Neutrophil (primary cell): Measurements from ENCODE around the gene SUPT6H.
"Not testable (repeated sequence)": the region's sequence is repeated elsewhere in the genome, so short reads cannot be mapped to it uniquely, and the experiment has no call there.

Experiments
- H3K27ac ChIP-seq: fragments of 200-600 bp; sonication (generic); 2 replicates; pipeline ENCODE4 v1.5.1; 2016; ENCODE audit warnings: mild to moderate bottlenecking, moderate library complexity
- H3K27me3 ChIP-seq: fragments of 200-600 bp; sonication (generic); 2 replicates; pipeline ENCODE4 v1.6.0; 2016; ENCODE audit warnings: mild to moderate bottlenecking
- H3K36me3 ChIP-seq: fragments of 200-600 bp; sonication (generic); 2 replicates; pipeline ENCODE4 v1.5.1; 2017
- H3K4me1 ChIP-seq, 2 experiments: fragments of 200-600 bp in 1 of 2; sonication (generic) in 1 of 2; 1 replicate in 1 of 2; 2 replicates in 1 of 2; pipeline versions ENCODE4 v1.5.1 to v1.6.1; 2013 to 2016; ENCODE audit warnings: low read depth in 1 of 2, low read length in 1 of 2, mild to moderate bottlenecking in 1 of 2, moderate library complexity in 1 of 2; ENCODE audit not compliant: control insufficient read depth in 1 of 2, insufficient read depth in 1 of 2
- H3K4me3 ChIP-seq, 2 experiments: fragments of 200-600 bp in 1 of 2; sonication (generic) in 1 of 2; 1 replicate in 1 of 2; 2 replicates in 1 of 2; pipeline ENCODE4 v1.5.1; 2013 to 2016; ENCODE audit warnings: low read depth in 1 of 2, low read length in 1 of 2, mild to moderate bottlenecking in 1 of 2, moderate library complexity in 1 of 2
- H3K9me3 ChIP-seq: fragments of 200-600 bp; sonication (generic); 2 replicates; pipeline ENCODE4 v1.5.1; 2016
- TF ChIP-seq, protein P1 (sequence below): fragments of 200-600 bp; sonication (generic); IDR thresholded peaks from 2 replicates; pipeline ENCODE4 v1.5.1; 2016; ENCODE audit warnings: antibody characterized with exemption

Gene SUPT6H

DNA sequence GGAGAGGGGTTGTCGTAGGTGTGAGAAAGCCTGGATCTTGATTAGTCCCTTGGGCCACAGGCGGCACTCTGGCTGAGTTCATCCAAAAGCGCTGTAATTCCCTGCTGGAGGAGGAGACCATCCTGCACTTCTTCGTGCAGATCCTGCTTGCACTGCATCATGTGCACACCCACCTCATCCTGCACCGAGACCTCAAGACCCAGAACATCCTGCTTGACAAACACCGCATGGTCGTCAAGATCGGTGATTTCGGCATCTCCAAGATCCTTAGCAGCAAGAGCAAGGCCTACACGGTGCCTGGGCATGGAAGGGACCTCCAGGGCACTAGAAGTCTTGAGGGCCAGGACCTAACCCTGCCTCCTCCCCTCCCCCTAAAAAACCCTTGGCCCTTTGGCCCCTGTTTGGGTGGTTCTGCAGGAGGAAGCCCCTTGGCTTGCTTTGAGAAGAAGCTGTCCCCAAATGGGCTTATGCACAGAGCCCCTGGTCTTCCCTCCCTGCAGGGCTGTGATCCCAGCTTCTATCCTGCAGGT lies 72.8 kb downstream of the SUPT6H start:
- no peaks in the 10 kb centered on the region for H3K4me1 ChIP-seq
- no peak overlapping the region for H3K4me3 ChIP-seq
- no peaks in the 10 kb centered on the region for H3K9me3 ChIP-seq
- TF ChIP-seq, protein P1, sequence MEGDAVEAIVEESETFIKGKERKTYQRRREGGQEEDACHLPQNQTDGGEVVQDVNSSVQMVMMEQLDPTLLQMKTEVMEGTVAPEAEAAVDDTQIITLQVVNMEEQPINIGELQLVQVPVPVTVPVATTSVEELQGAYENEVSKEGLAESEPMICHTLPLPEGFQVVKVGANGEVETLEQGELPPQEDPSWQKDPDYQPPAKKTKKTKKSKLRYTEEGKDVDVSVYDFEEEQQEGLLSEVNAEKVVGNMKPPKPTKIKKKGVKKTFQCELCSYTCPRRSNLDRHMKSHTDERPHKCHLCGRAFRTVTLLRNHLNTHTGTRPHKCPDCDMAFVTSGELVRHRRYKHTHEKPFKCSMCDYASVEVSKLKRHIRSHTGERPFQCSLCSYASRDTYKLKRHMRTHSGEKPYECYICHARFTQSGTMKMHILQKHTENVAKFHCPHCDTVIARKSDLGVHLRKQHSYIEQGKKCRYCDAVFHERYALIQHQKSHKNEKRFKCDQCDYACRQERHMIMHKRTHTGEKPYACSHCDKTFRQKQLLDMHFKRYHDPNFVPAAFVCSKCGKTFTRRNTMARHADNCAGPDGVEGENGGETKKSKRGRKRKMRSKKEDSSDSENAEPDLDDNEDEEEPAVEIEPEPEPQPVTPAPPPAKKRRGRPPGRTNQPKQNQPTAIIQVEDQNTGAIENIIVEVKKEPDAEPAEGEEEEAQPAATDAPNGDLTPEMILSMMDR = no peak
- H3K27me3 ChIP-seq = no peaks in the 10 kb centered on the region
- no peak overlapping the region for H3K27ac ChIP-seq
- no peaks in the 10 kb centered on the region for H3K36me3 ChIP-seq

DNA sequence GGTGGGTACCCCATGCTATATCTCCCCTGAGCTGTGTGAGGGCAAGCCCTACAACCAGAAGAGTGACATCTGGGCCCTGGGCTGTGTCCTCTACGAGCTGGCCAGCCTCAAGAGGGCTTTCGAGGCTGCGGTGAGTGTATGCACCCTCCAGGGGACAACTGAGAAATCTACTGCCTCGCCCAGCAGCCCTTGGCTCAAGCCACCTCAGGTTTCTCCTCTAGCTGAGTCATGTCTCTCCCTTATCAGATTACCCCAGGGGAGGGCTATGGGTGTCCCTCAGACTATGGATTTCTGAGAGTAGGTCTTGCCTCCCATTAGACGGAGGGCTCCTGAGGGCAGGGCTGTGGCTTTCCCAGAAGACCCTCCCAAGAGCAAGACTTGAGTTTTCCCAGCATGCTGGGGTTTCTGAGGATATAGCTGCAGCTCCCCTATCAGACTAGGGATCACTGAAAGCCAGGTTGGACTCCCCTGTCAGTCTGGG lies 73.3 kb downstream of the SUPT6H start:
- TF ChIP-seq, protein P1 = no peak
- Histone ChIP-seq H3K36me3 (no peaks in the 10 kb centered on the region), H3K27me3 (no peaks in the 10 kb centered on the region), H3K4me1 (no peaks in the 10 kb centered on the region), H3K4me3 (no peak overlapping the region), H3K9me3 (no peaks in the 10 kb centered on the region), H3K27ac (no peak overlapping the region)

DNA sequence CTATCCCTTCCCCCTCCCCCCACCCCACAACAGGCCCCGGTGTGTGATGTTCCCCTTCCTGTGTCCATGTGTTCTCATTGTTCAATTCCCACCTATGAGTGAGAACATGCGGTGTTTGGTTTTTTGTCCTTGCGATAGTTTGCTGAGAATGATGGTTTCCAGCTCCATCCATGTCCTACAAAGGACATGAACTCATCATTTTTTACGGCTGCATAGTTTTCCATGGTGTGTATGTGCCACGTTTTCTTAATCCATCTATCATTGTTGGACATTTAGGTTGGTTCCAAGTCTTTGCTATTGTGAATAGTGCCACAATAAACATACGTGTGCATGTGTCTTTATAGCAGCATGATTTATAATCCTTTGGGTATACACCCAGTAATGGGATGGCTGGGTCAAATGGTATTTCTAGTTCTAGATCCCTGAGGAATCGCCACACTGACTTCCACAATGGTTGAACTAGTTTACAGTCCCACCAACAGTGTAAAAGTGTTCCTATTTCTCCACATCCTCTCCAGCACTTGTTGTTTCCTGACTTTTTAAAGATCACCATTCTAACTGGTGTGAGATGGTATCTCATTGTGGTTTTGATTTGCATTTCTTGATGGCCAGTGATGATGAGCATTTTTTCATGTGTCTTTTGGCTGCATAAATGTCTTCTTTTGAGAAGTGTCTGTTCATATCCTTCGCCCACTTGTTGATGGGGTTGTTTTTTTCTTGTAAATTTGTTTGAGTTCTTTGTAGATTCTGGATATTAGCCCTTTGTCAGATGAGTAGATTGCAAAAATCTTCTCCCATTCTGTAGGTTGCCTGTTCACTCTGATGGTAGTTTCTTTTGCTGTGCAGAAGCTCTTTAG lies 74.1 kb downstream of the SUPT6H start:
- not testable (repeated sequence) for H3K27ac ChIP-seq, H3K4me3 ChIP-seq, H3K9me3 ChIP-seq, H3K36me3 ChIP-seq, H3K27me3 ChIP-seq, H3K4me1 ChIP-seq

DNA sequence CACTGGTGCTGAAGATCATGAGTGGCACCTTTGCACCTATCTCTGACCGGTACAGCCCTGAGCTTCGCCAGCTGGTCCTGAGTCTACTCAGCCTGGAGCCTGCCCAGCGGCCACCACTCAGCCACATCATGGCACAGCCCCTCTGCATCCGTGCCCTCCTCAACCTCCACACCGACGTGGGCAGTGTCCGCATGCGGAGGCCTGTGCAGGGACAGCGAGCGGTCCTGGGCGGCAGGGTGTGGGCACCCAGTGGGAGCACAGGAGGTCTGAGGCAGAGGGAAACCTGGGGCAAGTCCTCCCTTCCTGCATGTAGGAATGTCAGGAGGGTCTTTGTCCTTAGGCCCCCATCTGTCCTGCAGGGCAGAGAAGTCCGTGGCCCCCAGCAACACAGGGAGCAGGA lies 75.3 kb downstream of the SUPT6H start:
- Histone ChIP-seq H3K4me1 (peaks cover 10 to 14% of the 10 kb centered on the region in 2 experiments), H3K36me3 (no peaks in the 10 kb centered on the region), H3K27me3 (peaks cover 7% of the 10 kb centered on the region), H3K9me3 (no peaks in the 10 kb centered on the region), H3K4me3 (no peak overlapping the region), H3K27ac (no peak overlapping the region)
- TF ChIP-seq, protein P1 = no peak

DNA sequence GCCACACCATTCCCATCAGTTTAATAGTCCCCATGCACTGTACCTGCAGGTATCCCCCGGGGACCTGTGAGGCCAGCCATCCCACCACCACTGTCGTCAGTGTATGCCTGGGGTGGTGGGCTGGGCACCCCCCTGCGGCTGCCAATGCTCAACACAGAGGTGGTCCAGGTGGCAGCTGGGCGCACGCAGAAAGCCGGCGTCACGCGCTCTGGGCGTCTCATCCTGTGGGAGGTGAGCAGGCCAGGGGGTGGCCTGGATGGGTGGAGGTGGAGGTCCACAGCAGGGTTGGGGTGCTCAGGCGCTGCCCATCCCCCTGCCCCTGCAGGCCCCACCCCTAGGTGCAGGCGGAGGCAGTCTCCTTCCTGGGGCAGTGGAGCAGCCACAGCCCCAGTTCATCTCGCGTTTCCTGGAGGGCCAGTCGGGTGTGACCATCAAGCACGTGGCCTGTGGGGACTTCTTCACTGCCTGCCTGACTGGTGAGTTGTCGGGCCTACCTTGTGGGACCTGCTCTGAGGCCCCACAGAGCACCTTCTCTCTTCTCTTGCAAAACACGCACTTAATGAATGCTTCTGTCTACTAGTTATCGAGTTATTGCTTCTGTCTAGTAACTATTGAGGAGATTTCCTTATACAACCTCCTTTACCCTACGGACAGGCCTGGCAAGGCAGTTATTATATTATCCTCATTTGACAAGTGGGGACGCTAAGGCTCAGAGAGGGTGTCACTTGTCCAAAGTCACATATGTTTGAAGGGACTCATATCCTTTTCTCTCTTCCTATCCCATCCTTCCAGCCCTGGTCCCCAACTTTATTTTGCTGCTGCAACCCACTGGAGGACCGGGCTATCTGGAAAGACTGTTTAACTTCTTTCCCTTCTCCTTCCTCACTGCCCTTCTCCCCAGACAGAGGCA lies 76.0 kb downstream of the SUPT6H start:
- H3K4me1 ChIP-seq = peaks cover 11 to 15% of the 10 kb centered on the region in 2 experiments
- peaks cover 13% of the 10 kb centered on the region for H3K27me3 ChIP-seq
- no peak overlapping the region for H3K4me3 ChIP-seq
- H3K27ac ChIP-seq = no peak overlapping the region
- TF ChIP-seq, protein P1 = no peak
- H3K9me3 ChIP-seq = no peaks in the 10 kb centered on the region
- H3K36me3 ChIP-seq = no peaks in the 10 kb centered on the region
